ENCODE measurements around the gene EN1.

Gene EN1

DNA sequence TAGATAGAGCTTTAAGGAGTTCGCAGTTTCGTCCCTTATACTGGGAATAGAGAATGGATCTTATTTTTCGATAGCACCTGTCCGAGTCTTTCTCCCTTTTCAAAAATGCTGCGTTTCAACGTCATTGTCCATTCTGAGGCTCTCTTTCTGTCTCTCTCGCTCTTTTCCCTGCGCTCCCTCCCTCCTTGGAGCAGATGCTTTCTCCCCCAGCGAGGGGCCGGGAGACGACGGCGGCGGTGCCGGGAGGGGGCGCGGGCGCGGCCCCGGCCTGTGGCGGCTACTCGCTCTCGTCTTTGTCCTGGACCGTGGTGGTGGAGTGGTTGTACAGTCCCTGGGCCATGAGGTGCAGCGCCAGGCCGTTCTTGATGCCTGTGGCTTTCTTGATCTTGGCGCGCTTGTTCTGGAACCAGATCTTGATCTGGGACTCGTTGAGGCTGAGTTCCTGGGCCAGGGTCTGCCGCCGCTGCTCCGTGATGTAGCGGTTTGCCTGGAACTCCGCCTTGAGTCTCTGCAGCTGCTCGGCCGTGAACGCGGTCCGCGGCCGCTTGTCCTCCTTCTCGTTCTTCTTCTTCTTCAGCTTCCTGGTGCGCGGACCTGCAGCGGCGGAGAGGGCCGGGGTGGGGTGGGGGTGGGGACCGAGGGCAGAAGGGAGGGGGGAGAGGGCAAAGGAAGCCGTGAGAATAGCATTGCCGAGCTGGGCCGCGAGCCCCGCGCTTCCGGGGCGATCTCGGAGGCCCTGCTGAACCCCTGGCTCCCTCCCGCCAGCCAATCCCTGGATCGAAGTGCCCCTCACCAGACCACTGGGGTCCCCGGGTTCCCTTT is 4.6 kb downstream of the EN1 start:
- DNase-seq (ENCODE audit: low spot score): no peak

DNA sequence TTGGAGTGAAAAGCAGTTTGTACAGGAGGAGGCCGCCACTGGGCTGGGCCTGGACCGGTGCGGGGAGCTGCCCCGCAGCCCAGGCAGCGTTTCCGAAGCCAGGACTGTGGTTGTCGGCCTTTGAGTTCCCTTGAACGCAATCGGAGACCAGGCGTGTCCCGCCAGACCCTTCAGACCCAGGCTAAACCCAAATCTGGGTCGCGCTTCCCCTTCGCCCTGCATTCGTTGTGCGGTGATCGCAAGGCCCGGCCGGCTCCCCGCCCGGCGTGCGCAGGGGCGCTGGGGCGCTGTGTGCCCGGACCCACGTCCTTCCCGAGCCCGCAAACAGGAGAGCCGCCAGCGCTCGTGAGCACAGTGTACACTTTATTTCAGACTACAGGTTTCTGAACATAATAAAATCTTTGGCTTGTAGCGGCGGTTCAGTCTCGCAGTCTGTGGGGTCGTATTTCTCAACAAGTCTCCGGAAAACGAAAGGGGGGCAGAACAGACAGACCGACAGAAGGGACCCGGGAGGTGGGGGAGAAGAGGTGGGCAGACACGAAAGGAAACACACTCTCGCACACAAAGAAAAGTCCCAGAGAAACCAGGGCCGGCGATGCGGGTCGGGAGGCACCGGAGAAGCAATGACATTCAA is 5.5 kb downstream of the EN1 start:
- no peak for DNase-seq (ENCODE audit: low spot score)

DNA sequence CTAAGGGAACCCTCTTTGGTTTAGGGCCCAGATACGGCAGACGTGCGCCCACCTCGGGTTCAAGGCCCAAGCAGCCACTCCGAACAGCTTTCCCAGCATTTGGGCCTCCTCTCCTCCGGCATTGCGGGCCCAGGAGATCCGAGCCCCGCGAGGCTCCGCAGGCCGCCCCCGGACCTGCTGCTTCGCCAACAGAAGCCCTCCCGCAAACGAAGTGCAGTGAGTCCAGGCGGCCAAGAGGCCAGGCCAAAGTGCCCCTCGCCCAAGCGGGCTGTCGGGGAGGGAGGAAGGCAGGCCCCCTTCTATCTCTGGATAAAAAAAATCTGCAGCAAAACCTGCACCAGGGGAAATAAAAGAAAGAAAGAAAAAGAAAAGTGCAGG is 6.0 kb downstream of the EN1 start:
- DNase-seq (ENCODE audit: low spot score): no peak

DNA sequence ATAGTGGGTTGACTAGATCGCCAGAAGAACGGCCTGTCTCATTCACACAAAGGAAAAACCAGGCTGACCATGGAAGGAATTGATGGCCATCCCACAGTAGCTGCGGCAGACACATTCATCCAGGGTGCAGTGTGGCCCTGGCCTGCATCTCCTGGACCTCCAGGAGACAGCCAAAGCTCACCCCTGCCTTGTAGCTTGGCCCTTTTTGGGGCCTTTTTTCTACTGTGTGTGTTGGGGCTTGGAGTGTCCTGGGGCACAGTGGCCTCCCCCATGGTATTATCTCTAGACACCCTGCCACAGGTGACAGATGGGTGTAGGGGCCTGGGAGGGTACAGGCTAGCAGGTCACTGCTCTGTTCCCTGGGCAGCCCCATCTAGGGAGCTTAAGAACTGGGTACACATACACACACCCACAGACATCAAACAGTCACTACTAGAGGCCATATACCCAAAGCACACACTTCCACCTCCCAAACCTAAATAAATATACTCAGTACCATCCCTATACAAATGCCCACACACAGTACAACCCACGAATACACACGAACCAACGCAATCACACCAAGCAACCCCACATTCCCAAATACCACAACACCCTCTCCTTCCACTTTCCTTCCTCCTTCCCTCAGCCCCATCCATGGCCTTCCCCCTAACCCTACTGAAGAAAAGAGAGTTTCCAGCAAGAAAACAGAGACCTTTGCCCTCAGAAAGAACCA is 8.6 kb downstream of the EN1 start:
- no peak for DNase-seq (ENCODE audit: low spot score)

DNA sequence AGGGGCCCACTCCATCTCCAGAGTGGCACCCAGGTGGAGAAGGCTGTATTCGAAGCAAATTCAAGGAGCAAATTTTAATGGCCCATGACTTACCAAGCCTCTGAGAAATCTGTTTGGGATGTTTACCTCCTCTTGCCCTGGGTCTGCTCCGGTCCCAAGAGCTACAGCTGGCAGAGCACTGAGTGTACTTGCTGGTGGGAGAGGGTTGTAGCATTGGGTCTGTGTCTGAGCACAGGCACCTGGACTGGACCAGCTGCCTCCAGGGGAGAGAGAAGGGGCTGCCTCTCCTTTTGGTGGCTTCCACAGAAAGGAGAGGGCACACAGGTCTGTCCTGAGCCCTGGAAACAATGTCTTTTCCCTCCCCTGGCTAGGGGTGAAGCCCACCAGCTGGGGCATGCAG is 9.8 kb downstream of the EN1 start:
- DNase-seq (ENCODE audit: low spot score): no peak

DNA sequence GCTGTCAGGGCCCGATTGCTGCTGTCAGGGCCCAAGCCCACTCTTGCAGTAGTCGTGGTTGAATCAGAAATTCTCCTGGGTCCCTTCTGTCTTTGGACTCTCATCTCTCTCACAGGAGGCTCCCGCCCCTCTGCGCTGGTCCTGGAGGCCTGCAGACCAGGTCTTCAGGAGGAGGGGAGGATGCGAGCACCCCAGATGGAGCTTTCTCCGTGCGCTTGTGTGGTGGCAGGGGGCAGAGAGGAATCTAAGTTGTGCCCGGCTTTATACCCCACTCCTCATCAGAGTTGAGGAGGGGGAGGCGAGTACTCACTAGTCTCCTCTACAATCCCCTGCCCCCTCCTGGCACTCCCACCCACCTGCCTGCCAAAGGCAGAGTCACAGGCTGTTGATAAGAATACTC is 10.4 kb downstream of the EN1 start:
- DNase-seq (ENCODE audit: low spot score): no peak

DNA sequence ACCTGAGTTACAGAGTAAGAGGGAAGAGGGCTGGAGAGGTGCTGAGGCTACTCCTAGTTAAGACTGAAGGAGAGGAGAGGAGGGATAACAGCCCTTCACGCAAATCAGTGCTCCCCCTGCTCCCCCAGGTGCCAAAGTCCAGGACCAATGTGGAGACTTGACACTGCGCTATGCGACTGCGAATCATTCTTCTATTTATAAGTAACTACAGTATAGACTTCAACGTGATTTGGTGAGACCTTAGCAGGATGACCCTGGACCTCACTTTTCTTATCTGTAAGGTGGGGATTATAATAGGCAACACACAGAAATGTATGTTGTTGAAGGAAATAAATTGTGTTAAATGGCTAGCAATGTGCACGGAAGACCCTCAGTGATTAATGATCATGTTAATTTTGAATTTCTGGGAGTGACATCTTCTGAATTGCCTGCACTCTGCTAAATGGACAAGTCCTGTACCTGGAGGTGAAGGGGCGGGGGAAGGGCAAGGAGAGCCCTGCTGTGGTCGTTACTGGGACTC is 11.0 kb downstream of the EN1 start:
- DNase-seq (ENCODE audit: low spot score): no peak

DNA sequence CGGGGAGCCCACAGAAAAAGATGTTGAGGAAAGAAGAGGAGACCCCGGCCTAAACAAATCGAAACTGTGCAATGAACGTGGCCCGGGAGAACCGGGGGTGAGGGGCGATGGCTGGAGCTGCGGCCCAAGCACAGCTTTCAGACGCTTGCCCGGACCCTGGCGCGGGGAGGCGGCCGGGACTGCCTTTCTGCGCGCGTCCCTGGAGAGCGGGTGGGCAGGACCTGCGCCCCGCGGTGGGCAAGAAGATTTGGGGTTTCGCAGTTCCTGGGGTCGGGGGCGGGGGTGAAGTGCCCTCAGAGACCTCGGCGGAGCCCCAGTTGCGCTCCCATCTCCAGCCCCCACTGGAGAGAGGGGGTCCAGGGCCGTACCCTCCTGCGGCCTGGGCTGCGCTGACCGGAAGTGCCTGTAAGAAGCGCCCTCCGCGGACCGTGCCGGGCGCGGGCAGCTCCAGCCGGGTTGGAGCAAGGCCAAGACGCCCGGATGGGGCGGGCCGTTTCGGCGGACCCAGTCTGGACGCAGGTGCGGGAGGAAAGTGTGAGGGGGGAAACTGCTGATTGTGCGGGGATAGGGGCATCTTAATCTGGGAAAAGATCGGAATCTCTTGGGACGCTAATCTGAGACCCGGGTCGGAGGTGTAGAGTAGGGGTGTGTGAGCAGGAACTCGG is 11.6 kb downstream of the EN1 start:
- no peak for DNase-seq (ENCODE audit: low spot score)

DNA sequence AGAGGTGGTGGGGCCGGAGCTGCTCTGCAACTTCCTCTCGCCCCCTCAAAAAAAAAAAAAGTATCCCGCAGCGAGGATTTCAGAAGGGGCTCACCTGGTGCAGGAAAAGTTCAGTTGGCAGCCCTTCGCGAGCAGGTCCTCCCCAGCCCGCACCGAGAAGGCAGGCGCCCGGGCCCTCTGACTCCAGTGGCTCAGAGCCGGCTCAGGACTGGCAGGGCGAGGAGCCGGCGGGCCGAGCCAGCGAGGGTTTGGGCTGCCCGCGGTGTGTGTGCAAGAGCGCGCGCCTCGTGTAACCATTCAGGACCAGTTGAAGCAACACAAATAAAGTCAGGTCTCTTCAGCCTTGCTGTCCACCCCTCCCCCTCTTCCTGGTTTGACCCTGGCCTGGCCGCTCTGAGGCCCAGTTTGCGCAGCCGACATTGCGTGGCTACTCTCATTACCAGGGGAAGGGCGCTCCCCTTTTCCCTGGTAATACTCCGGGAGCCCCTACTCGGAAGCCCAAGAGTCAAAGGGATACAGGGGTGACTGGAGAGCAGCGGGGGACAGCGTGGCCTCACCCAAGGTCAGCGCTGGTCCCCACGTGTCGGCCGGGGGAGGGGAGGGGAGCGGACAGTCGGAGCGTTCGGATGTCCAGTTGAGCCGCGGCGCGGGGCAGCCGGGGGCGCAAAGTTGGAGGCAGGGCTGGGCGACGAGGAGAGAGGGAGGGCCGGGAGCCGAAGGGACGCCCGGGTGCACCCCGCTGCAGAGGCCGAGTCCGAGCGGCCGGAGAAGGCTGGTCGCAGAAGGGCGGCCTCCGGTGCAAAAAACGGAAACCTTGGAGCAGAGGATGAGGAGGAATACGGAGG is 12.3 kb downstream of the EN1 start:
- DNase-seq (ENCODE audit: low spot score): no peak

DNA sequence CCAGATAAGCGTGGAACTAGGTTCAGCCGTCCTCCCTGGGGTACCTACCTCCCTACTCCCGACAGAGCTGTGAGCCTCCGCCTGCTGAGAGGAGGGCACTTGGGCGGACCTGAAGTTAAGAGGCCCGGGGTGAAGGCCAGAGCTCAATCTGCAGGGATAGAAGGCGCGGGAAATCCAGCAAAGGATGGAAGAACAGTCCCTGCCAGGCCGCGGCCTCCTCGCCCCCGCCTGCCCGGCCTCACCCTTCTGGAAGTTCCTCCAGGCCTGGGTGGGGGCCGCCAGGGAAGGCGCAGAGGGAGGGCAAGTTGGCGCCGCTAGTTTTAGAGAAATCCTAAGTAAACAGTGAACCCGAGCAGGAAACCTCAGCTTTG is 13.0 kb downstream of the EN1 start:
- DNase-seq (ENCODE audit: low spot score): no peak

DNA sequence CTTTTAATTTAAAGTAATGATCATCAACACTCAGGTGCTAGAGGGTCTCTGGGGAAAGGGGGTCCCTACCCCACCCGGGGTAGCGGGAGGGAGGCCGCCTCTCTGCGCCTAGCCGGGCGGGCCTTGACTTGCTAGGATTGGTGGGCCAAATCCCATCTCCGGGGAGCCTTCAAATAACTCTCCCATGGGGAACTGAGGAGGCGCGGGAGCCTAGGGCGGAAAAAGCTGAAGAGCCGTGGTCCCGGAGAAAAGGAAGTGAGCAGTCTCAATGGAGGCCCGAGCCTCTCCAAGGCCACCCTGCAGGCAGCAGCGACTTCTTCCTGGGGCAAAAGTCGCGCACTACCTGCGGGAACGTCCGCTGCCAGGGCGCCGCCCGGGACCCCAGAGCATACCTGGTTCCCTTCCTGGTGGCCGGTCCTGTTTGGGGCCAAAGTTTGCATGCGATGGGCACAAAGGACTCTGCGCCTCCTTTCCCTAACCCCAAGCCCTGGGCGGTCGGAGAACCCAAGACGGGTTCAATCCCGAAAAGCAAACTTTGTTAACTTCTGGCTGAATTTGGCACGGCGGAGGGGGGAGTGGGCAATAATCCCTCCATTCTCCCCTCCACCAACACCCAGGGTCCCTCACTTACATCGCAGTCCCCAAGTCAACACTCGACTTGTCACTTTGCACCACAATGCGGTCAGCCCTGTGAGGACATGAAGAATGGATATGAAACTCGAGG is 13.6 kb downstream of the EN1 start:
- DNase-seq (ENCODE audit: low spot score): no peak

DNA sequence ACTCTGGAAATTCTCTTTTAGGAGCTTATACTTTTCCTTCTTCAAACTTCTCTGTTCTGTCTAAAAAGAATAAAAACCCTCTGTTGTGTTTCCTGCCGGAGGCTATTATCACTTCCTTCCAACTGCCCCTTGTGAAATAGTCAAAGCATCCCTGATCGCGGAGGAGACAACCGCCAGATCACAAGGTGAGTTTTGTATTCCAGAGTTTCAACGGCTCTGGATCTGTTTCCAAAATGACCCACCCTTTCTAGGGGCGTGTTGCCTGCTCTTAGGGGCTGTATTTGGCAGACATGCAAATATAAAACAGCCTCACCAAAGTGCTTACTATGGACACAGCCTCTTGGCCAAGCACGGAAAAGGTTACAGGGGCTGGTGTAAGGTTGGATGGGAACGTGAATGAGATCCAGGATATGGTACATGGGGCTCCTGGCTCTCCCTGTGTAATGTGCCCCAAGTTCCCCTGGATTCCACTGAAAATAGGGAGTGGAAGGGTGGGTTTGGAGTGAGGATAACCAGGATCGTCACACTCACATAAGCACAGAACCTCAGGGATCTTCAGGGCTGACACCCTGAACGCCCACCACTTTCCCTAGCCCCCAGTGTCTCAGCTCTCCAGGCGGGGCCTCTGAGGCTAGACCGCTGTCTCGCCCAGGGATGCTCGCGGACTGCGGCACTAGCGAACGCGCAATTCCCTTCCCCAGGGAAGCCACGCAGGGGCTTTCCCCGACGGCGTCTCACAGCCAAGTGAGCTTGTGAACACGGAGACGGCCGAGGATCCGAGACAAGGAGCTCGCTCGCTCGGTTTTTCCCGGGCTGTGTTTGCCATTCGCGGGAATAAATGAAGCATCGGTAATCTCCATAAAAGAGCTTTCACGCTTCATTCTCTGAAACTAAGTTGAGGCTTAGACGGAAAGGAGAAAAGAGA is 14.4 kb downstream of the EN1 start:
- DNase-seq (ENCODE audit: low spot score): no peak

DNA sequence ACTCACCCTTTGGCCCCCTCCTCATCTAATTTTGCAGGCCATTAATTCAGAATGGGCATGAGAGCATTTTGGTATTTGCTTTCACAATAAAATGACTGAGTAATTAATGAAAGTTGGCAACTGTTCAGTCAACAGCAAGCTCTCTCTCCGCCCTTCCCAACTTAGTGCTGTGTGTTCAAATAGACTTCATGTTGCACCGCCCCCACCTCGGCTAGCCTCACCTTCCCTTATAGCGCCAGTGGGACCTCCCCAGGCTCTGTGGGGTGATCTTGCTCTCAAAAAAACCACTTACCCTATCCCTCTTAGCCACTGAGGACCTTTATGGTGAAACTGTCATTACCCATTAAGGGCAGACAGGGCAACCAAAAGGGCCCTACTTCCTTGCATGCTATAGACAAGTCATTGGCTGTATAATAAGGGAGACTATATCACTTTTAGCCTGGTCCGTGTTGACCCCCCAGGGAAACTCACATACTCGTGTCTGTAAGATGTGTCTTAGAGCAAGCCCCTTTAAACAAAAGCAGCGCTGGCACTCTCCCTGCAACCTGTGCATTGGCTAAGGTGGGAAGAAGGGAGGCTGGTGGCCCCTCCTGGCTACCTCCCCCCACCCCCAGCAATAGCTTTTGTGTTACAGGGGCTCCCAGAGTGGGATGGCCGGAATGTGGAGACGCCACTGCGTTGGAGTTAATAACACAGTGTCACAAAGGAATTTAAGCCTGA is 15.2 kb downstream of the EN1 start:
- DNase-seq (ENCODE audit: low spot score): no peak

DNA sequence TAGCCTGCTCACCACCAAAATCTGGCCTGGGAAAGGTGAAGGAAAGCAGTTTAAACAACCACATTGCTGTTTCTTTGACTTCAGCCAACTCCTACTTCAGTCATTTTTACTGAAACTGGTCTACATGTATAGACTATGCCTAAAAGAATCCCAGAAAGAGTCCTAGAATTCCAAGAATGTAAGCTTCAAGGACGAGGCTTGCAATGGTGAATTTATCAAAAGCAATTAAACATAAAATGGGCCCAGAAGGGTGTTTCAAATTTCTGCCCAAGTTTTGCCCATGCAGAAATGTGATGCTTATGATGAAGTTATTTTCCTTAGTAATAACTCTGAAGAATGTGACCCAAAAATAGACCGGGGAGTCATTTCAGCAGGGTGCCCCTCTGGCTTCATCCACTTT is 16.6 kb downstream of the EN1 start:
- DNase-seq (ENCODE audit: low spot score): no peak

DNA sequence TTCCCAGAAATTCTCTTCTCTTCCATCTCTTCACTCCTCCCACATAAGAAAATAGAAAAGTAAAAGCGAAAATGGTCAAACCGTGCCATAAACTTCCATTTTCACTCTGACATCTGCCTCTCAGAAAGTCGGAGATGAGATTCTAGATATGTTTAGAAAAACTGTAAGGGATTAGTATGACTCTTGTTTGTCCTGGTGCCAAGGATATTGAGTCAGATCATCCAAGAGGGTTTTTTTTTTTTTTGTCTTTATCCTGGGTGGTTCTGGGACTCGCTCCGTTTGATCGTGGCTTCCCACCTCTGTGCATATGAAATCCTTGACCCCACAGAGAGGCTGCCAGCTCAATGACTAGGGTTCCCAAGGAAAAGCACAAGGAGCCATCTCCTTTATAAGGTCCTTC is 17.3 kb downstream of the EN1 start:
- no peak for DNase-seq (ENCODE audit: low spot score)

DNA sequence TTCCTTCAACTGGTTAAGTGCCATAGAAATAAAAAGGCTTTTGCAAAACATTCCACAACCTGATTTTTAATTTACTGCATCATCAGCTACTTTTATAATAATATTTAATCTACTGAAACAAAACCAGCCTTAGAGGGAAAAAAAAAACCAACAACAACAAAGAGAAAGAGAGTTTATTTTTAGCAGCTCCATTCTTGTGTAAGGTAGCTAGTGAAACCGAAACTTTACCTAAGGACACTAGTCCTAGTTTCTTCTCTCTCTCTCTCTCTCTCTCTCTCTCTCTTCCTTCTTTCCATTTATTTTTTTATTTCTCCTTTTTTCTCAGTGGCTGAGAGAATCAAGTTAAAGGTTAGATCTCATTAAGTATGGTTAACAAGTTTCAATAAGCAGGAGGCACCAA is 21.4 kb downstream of the EN1 start:
- DNase-seq (ENCODE audit: low spot score): no peak

DNA sequence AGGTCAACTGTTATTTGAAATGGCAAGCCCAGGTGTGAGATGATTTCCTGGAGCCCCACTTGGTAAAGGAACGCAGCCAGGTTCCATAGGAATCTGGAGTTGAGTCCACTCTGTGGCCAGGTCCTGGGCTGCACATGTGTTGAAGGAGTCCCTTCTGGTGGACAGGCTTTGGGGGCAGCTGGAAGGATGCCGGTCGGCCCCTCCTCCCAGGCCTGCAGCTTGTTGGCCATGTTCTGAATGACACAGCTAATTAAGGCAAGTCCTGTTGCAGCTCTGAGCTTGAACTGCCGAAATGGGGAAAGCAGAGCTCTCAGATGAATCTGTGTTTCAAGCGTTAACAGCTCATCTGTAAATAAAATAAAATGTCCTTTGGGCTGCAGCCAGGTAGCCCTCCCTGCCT is 23.8 kb downstream of the EN1 start:
- no peak for DNase-seq (ENCODE audit: low spot score)

DNA sequence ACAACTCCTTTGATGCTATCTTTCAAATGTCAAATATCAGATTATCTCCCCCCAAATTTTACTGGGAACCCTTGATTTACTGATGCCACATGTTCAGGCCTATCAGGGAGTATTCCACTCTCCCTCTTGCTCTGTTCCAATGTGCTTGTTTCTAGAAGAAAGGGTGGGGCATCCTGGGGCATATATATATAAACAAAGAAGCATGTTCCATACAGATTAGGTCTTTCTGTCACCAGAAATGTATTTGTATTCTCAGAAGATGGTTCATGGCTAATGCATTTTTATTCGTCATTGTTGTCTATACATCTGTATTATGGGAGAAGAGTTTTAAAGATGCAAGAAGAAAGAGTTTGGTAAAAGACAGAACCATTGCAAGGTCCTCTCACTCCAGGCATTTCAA is 24.9 kb downstream of the EN1 start:
- DNase-seq (ENCODE audit: low spot score): no peak

DNA sequence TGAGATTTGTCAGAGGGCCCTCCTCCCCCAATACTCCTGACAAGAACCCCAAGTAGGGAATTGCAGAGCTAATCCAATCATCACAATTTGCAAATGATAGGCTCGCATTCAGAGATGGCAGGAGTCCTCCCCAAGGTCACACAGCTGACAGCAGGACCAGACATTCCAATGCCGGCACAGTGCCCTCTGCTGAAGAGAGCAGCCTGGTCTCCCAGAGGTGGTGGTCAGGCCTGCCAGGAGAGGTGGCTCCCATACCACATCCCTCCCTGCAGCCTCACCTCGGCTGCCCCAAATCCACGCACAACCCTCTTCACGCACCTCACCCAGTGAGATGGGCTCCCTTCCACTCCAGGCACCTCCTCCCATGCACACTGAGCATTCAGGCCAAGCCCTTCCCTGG is 25.4 kb downstream of the EN1 start:
- no peak for DNase-seq (ENCODE audit: low spot score)
